HL-60 (cell line): ENCODE data around the gene HOXB6.

Source experiments
- DNase-seq, 2 experiments: peaks; one replicate each; pipeline ENCODE4 v3.0.0-alpha.2; 2010 to 2020; ENCODE audit warnings: low read depth in 1 of 2, low spot score in 1 of 2
- H3K27ac ChIP-seq: fragments of 250-450 bp; sonication (Bioruptor Pico); replicated peaks from 2 replicates; pipeline ENCODE4 v1.5.1; 2020; ENCODE audit warnings: mild to moderate bottlenecking, moderate library complexity
- H3K27me3 ChIP-seq: fragments of 250-450 bp; sonication (Bioruptor Pico); 2 replicates; pipeline ENCODE4 v1.5.1; 2021; ENCODE audit warnings: mild to moderate bottlenecking, moderate library complexity; ENCODE audit not compliant: insufficient read depth, poor library complexity, severe bottlenecking
- H3K4me3 ChIP-seq: replicated peaks from 2 replicates; pipeline ENCODE4 v1.5.1; 2011; ENCODE audit warnings: mild to moderate bottlenecking, control low read depth, low read length; ENCODE audit not compliant: insufficient read depth
- CTCF ChIP-seq: IDR thresholded peaks from one replicate; pipeline ENCODE4 v1.5.1; 2011; ENCODE audit warnings: low read length, control low read depth, inconsistent platforms; ENCODE audit not compliant: insufficient read depth
- GABPA ChIP-seq: IDR thresholded peaks from 2 replicates; pipeline ENCODE4 v1.6.1; 2012; ENCODE audit warnings: low read depth
- POLR2AphosphoS5 ChIP-seq: IDR thresholded peaks from 2 replicates; pipeline ENCODE4 v1.6.1; 2012; ENCODE audit warnings: low read depth
- REST ChIP-seq: IDR thresholded peaks from 2 replicates; pipeline ENCODE4 v1.6.1; 2012; ENCODE audit warnings: low read depth; ENCODE audit not compliant: insufficient replicate concordance
- SPI1 ChIP-seq: IDR thresholded peaks from 2 replicates; pipeline ENCODE4 v1.6.1; 2012; ENCODE audit warnings: low read depth, mild to moderate bottlenecking, borderline replicate concordance

HOXB6 gene

GRCh38 chr17:48619826-48620449, 15.2 kb upstream of the HOXB6 start:
- Histone ChIP-seq H3K27ac (no peak overlapping the region), H3K4me3 (no peak overlapping the region), H3K27me3 (peaks cover 87% of the 10 kb centered on the region)
- no peak for DNase-seq
- TF ChIP-seq CTCF (no peak), REST (no peak), SPI1 (no peak), GABPA (no peak), POLR2AphosphoS5 (no peak)

GRCh38 chr17:48618256-48618896, 13.6 kb upstream of the HOXB6 start:
- H3K27me3 ChIP-seq, result peaks cover 83% of the 10 kb centered on the region
- H3K4me3 ChIP-seq, result no peak overlapping the region
- TF ChIP-seq POLR2AphosphoS5 (no peak), CTCF (peak; percentile 70)
- H3K27ac ChIP-seq, result no peak overlapping the region
- DNase-seq, result peak; percentile 50 to 76

- TF ChIP-seq CTCF, result no peak
- no peak for TF ChIP-seq SPI1
- TF ChIP-seq REST, result no peak
- TF ChIP-seq GABPA, result no peak
- no peak for TF ChIP-seq POLR2AphosphoS5
- Histone ChIP-seq H3K4me3 (no peak overlapping the region), H3K27me3 (peaks cover 79% of the 10 kb centered on the region), H3K27ac (no peak overlapping the region)
- no peak for DNase-seq
Measured at GRCh38 chr17:48617471-48618255, 12.9 kb upstream of the HOXB6 start.
